MV-4-11 (cell line): ENCODE measurements around the gene PRKG1.
A peak's percentile ranks its signal among the peaks of the same experiment; 100 is the strongest.
"Not testable (repeated sequence)": the region's sequence is repeated elsewhere in the genome, so short reads cannot be mapped to it uniquely, and the experiment has no call there.

Experiments used
- DNase-seq: peaks from one replicate; lab custom pipeline; 2025; lab: John Stamatoyannopoulos, UW

The PRKG1 gene

GRCh38 chr10:51656503-51656902 is 582.2 kb downstream of the PRKG1 start:
- DNase-seq = no peak

GRCh38 chr10:51658000-51658399 is 583.7 kb downstream of the PRKG1 start:
- DNase-seq = no peak

GRCh38 chr10:51659344-51659743 is 585.1 kb downstream of the PRKG1 start:
- DNase-seq = no peak

GRCh38 chr10:51663086-51663485 is 588.8 kb downstream of the PRKG1 start:
- no peak for DNase-seq

GRCh38 chr10:51666456-51666855 is 592.2 kb downstream of the PRKG1 start:
- no peak for DNase-seq

- no peak for DNase-seq
Measured at GRCh38 chr10:51667678-51668335, 593.5 kb downstream of the PRKG1 start.

- no peak for DNase-seq
Measured at GRCh38 chr10:51668336-51668689, 594.0 kb downstream of the PRKG1 start.

GRCh38 chr10:51669041-51669440 is 594.8 kb downstream of the PRKG1 start:
- no peak for DNase-seq

GRCh38 chr10:51672039-51672535 is 597.8 kb downstream of the PRKG1 start:
- DNase-seq = no peak

GRCh38 chr10:51675088-51675487 is 600.8 kb downstream of the PRKG1 start:
- no peak for DNase-seq

GRCh38 chr10:51679841-51680240 is 605.6 kb downstream of the PRKG1 start:
- no peak for DNase-seq

GRCh38 chr10:51683031-51683691 is 608.9 kb downstream of the PRKG1 start:
- DNase-seq = no peak

- DNase-seq = no peak
Measured at GRCh38 chr10:51685768-51686167, 611.5 kb downstream of the PRKG1 start.

- no peak for DNase-seq
Measured at GRCh38 chr10:51687296-51687695, 613.0 kb downstream of the PRKG1 start.

GRCh38 chr10:51688826-51689225 is 614.5 kb downstream of the PRKG1 start:
- DNase-seq = not testable (repeated sequence)

- DNase-seq = no peak
Measured at GRCh38 chr10:51689536-51689935, 615.2 kb downstream of the PRKG1 start.

GRCh38 chr10:51691135-51691534 is 616.8 kb downstream of the PRKG1 start:
- no peak for DNase-seq

- DNase-seq = no peak
Measured at GRCh38 chr10:51694086-51694768, 619.9 kb downstream of the PRKG1 start.

- no peak for DNase-seq
Measured at GRCh38 chr10:51696251-51696650, 622.0 kb downstream of the PRKG1 start.

- DNase-seq = no peak
Measured at GRCh38 chr10:51698473-51699063, 624.3 kb downstream of the PRKG1 start.

GRCh38 chr10:51699145-51699474 is 624.8 kb downstream of the PRKG1 start:
- DNase-seq = no peak

- peak; percentile 90 for DNase-seq
Measured at GRCh38 chr10:51699475-51700227, 625.4 kb downstream of the PRKG1 start, which contains the start of gene CSTF2T. CSTF2T (minus strand) TSS chr10:51699595; CDS start chr10:51699549, 46 bp downstream.
